BE2C (cell line): Measurements from ENCODE around the gene SREK1IP1.
"Not testable (repeated sequence)": the region's sequence is repeated elsewhere in the genome, so short reads cannot be mapped to it uniquely, and the experiment has no call there.

ENCODE experiments used
- DNase-seq: peaks from one replicate; pipeline ENCODE4 v3.0.0-alpha.2; 2020
- H3K27me3 ChIP-seq: fragments of 250-450 bp; sonication (Bioruptor Pico); 2 replicates; pipeline ENCODE4 v1.5.1; 2020; ENCODE audit warnings: mild to moderate bottlenecking
- H3K36me3 ChIP-seq: fragments of 250-450 bp; sonication (Bioruptor Pico); 2 replicates; pipeline ENCODE4 v1.5.1; 2020; ENCODE audit warnings: mild to moderate bottlenecking
- H3K4me1 ChIP-seq: fragments of 250-450 bp; sonication (Bioruptor Pico); 2 replicates; pipeline ENCODE4 v1.5.1; 2020
- H3K4me3 ChIP-seq: 2 replicates; pipeline ENCODE4 v1.5.1; 2011; ENCODE audit warnings: low read depth, low read length
- H3K9me3 ChIP-seq: fragments of 250-450 bp; sonication (Bioruptor Pico); 2 replicates; pipeline ENCODE4 v1.5.1; 2020
- CTCF ChIP-seq: IDR thresholded peaks from 2 replicates; pipeline ENCODE4 v1.5.1; 2012; ENCODE audit warnings: mild to moderate bottlenecking, low read depth, low read length

Gene SREK1IP1

GRCh38 chr5:64742821-64743220, 25.7 kb downstream of the SREK1IP1 start:
- H3K9me3 ChIP-seq: no peaks in the 10 kb centered on the region
- H3K4me3 ChIP-seq: no peak overlapping the region
- no peaks in the 10 kb centered on the region for H3K4me1 ChIP-seq
- TF ChIP-seq CTCF: no peak
- H3K36me3 ChIP-seq: peaks cover 18% of the 10 kb centered on the region
- DNase-seq: no peak
- no peaks in the 10 kb centered on the region for H3K27me3 ChIP-seq

DNA sequence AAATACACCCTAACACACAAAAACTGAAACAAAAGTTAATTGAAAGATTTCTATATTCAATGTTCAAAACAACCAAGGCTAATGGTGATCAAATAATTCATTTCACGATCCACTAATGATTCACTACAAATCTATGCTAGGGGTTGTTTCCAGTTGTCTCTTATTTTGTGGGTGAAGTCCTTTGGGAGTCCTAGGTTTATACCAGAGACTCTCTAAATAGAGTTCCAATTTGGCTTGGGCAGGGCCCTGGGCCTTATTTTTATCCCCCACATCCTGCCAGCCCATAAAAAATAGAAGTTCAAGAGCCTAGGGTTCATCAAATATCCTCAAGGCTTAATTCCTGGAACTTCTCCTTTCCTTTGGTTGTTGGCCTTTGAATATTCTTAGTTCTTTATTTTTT, 26.1 kb downstream of the SREK1IP1 start:
- peaks cover 18% of the 10 kb centered on the region for H3K36me3 ChIP-seq
- no peak for DNase-seq
- H3K4me1 ChIP-seq: no peaks in the 10 kb centered on the region
- H3K9me3 ChIP-seq: no peaks in the 10 kb centered on the region
- no peak for TF ChIP-seq CTCF
- H3K27me3 ChIP-seq: no peaks in the 10 kb centered on the region
- H3K4me3 ChIP-seq: no peak overlapping the region

GRCh38 chr5:64727150-64727549, 41.3 kb downstream of the SREK1IP1 start:
- H3K4me1 ChIP-seq: no peaks in the 10 kb centered on the region
- no peaks in the 10 kb centered on the region for H3K9me3 ChIP-seq
- H3K27me3 ChIP-seq: no peaks in the 10 kb centered on the region
- DNase-seq: no peak
- H3K4me3 ChIP-seq: no peak overlapping the region
- no peak for TF ChIP-seq CTCF
- peaks cover 12% of the 10 kb centered on the region for H3K36me3 ChIP-seq

DNA sequence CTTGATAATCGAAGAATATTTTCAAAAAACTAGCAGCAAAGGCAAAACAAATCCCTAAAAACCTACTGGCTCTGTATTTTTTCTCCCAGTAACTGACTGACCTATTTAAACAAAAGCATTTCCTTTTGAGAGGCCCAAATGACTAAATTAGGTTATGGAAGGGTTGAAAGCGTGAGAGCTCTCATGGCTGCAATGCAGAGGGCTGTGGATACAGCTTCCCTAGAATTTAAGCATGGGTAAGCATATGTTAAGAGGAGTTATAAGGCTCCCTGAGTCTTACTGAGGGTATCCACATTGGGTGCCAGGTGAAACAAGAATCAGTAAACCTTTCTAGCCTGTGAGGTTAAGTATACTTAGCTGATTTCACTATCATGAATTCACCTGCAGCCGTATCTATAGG, 45.9 kb downstream of the SREK1IP1 start:
- Histone ChIP-seq H3K4me3 (no peak overlapping the region), H3K36me3 (peaks cover 12% of the 10 kb centered on the region; the same call in 1 of the 2 replicates), H3K9me3 (no peaks in the 10 kb centered on the region), H3K27me3 (no peaks in the 10 kb centered on the region), H3K4me1 (no peaks in the 10 kb centered on the region)
- no peak for TF ChIP-seq CTCF
- no peak for DNase-seq

- not testable (repeated sequence) for H3K9me3 ChIP-seq, H3K36me3 ChIP-seq, DNase-seq, H3K4me3 ChIP-seq, H3K27me3 ChIP-seq, H3K4me1 ChIP-seq
Observed at GRCh38 chr5:64714495-64714894, 54.0 kb downstream of the SREK1IP1 start.

GRCh38 chr5:64707191-64707590, 61.3 kb downstream of the SREK1IP1 start:
- TF ChIP-seq CTCF: no peak
- Histone ChIP-seq H3K4me3 (no peak overlapping the region), H3K9me3 (no peaks in the 10 kb centered on the region), H3K27me3 (peaks cover 11% of the 10 kb centered on the region), H3K36me3 (no peaks in the 10 kb centered on the region), H3K4me1 (no peaks in the 10 kb centered on the region)
- no peak for DNase-seq

DNA sequence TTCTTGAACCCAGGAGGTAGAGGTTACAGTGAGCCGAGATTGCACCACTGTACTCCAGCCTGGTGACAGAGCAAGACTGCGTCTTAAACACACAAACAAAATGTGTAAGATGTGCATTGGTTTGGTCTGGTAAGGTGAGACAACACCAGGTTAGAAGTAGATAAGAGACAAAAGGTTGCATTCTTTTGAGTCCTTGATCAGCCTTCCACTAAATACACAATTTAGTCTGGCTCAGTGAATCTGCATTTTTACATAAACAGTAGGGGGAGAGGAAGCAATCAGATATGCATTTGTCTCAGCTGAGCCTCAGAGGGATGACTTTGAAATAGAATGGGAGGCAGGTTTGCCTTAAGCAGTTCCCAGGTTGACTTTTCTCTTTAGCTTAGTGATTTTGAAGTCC, 62.4 kb downstream of the SREK1IP1 start:
- H3K36me3 ChIP-seq, H3K4me3 ChIP-seq, DNase-seq, H3K9me3 ChIP-seq, H3K4me1 ChIP-seq: not testable (repeated sequence)
- peaks cover 11% of the 10 kb centered on the region for H3K27me3 ChIP-seq
